Lower lobe of right lung (tissue), 2 donors: ENCODE results near the gene ANKRD33B. TPM values are rescaled to one million over a fixed set of nuclear protein-coding genes. Genes with fewer than 3 reads are reported as not detected.

Source experiments
- ATAC-seq, 2 donors: fragments of 200-7000 bp; cut with Tn5 transposase; one replicate each; pipeline ENCODE4 v1.9.1; 2020 to 2022; ENCODE audit warnings: mild to moderate bottlenecking in 2 of 2, moderate library complexity in 2 of 2
- DNase-seq: peaks from one replicate; pipeline ENCODE4 v3.0.0-alpha.2; 2020
- H3K27ac ChIP-seq: fragments of 200-600 bp; one replicate; pipeline ENCODE4 v1.8.0; 2022
- H3K27me3 ChIP-seq: fragments of 200-600 bp; one replicate; pipeline ENCODE4 v1.8.0; 2022; ENCODE audit warnings: low read depth
- H3K36me3 ChIP-seq: fragments of 200-600 bp; one replicate; pipeline ENCODE4 v1.8.0; 2022; ENCODE audit warnings: mild to moderate bottlenecking
- H3K4me1 ChIP-seq: fragments of 200-600 bp; one replicate; pipeline ENCODE4 v1.8.0; 2022
- H3K4me3 ChIP-seq: fragments of 200-600 bp; one replicate; pipeline ENCODE4 v1.8.0; 2022; ENCODE audit warnings: mild to moderate bottlenecking
- H3K9me3 ChIP-seq: fragments of 200-600 bp; one replicate; pipeline ENCODE4 v1.8.0; 2022
- CTCF ChIP-seq: fragments of 200-600 bp; IDR thresholded peaks from one replicate; pipeline ENCODE4 v1.8.0; 2022; ENCODE audit warnings: antibody characterized with exemption, mild to moderate bottlenecking
- intact Hi-C: fragments of 100-400 bp; cut with DNase I; formaldehyde crosslinking; loops from one replicate; pipeline ENCODE4 v1.11.0; 2022
- total RNA-seq: library from RNA; stranded (reverse); fragmentation: NEBNext Ultra II Directional; extraction: Animal tissue kit (Norgen Biotek cat#: 25700); gene quantifications from one replicate; pipeline ENCODE4 v1.2.1, GENCODE V29; 2021
- donor health status: DM: no; HTN: yes; CAD: no; lungs with severe emphysema.

ANKRD33B gene
- total RNA-seq, 1 donor from 2014 or later, result 5.8 TPM

GRCh38 chr5:10668697-10669096, 104.8 kb downstream of the ANKRD33B start:
- TF ChIP-seq CTCF, result no peak
- no peak for DNase-seq

GRCh38 chr5:10669983-10670382, 106.1 kb downstream of the ANKRD33B start:
- TF ChIP-seq CTCF, result no peak
- DNase-seq, result no peak

More at GRCh38 chr5:10668697-10669096, 104.8 kb downstream of the ANKRD33B start:
- Histone ChIP-seq H3K27ac (no peak overlapping the region), H3K4me1 (peaks cover 4% of the 10 kb centered on the region), H3K27me3 (no peaks in the 10 kb centered on the region), H3K9me3 (no peaks in the 10 kb centered on the region), H3K4me3 (no peak overlapping the region), H3K36me3 (no peaks in the 10 kb centered on the region)
- intact Hi-C loops, result no loop called here
- ATAC-seq, result no peak

GRCh38 chr5:10671041-10672008, 107.5 kb downstream of the ANKRD33B start:
- peaks cover 4% of the 10 kb centered on the region for H3K4me1 ChIP-seq
- no peaks in the 10 kb centered on the region for H3K36me3 ChIP-seq
- ATAC-seq, result no peak
- DNase-seq, result no peak
- H3K27me3 ChIP-seq, result no peaks in the 10 kb centered on the region
- H3K27ac ChIP-seq, result no peak overlapping the region
- no peak for TF ChIP-seq CTCF
- H3K4me3 ChIP-seq, result no peak overlapping the region
- no peaks in the 10 kb centered on the region for H3K9me3 ChIP-seq
- intact Hi-C loops, result no loop called here

More at GRCh38 chr5:10669983-10670382, 106.1 kb downstream of the ANKRD33B start:
- Histone ChIP-seq H3K9me3 (no peaks in the 10 kb centered on the region), H3K27ac (no peak overlapping the region), H3K4me3 (no peak overlapping the region), H3K27me3 (no peaks in the 10 kb centered on the region), H3K4me1 (peaks cover 4% of the 10 kb centered on the region), H3K36me3 (no peaks in the 10 kb centered on the region)
- ATAC-seq, result no peak
- intact Hi-C loops, result no loop called here

- Histone ChIP-seq H3K36me3 (peaks cover under 1% of the 10 kb centered on the region), H3K4me1 (peaks cover 4% of the 10 kb centered on the region), H3K27me3 (no peaks in the 10 kb centered on the region), H3K4me3 (no peak overlapping the region), H3K9me3 (no peaks in the 10 kb centered on the region), H3K27ac (no peak overlapping the region)
- no peak for TF ChIP-seq CTCF
- no peak for DNase-seq
- ATAC-seq, result no peak
- intact Hi-C loops, result no loop called here
Observed at GRCh38 chr5:10672146-10673016, 108.5 kb downstream of the ANKRD33B start.

GRCh38 chr5:10673017-10673389, 109.1 kb downstream of the ANKRD33B start:
- TF ChIP-seq CTCF, result no peak
- DNase-seq (no peak), ATAC-seq (no peak)
- Histone ChIP-seq H3K4me1 (peaks cover 4% of the 10 kb centered on the region), H3K36me3 (peaks cover 7% of the 10 kb centered on the region), H3K9me3 (no peaks in the 10 kb centered on the region), H3K27ac (no peak overlapping the region), H3K27me3 (no peaks in the 10 kb centered on the region), H3K4me3 (no peak overlapping the region)
- intact Hi-C loops, result no loop called here
